Aorta (tissue), 5 donors: ENCODE data around the gene IPO11. TPM values are rescaled to one million over a fixed set of nuclear protein-coding genes. Genes with fewer than 3 reads are reported as not detected.
"Not testable (repeated sequence)": the region's sequence is repeated elsewhere in the genome, so short reads cannot be mapped to it uniquely, and the experiment has no call there.

ENCODE experiments used
- ATAC-seq: fragments of 200-7000 bp; cut with Tn5 transposase; one replicate; pipeline ENCODE4 v1.9.1; 2022; ENCODE audit warnings: moderate library complexity; ENCODE audit not compliant: low FRiP score
- DNase-seq, 2 donors: peaks; one replicate each; pipeline ENCODE4 v3.0.0-alpha.2; 2020
- H3K27ac ChIP-seq, 2 donors: one replicate each; pipeline ENCODE4 v1.5.1; 2013; ENCODE audit warnings: low read length in 2 of 2, mild to moderate bottlenecking in 2 of 2, moderate library complexity in 2 of 2, control low read depth in 1 of 2, inconsistent platforms in 1 of 2, low read depth in 1 of 2
- H3K27me3 ChIP-seq, 2 donors: one replicate each; pipeline ENCODE4 v1.6.1; 2013; ENCODE audit warnings: control low read depth in 1 of 2, low read length in 1 of 2, mild to moderate bottlenecking in 1 of 2, moderate library complexity in 1 of 2; ENCODE audit not compliant: insufficient read depth in 2 of 2, control insufficient read depth in 1 of 2
- H3K36me3 ChIP-seq, 2 donors: one replicate each; pipeline ENCODE4 v1.6.1; 2013; ENCODE audit warnings: control low read depth in 1 of 2, low read length in 1 of 2, mild to moderate bottlenecking in 1 of 2; ENCODE audit not compliant: insufficient read depth in 2 of 2, control insufficient read depth in 1 of 2
- H3K4me1 ChIP-seq, 2 donors: one replicate each; pipeline ENCODE4 v1.6.1; 2013; ENCODE audit warnings: low read length in 2 of 2, control low read depth in 1 of 2, mild to moderate bottlenecking in 1 of 2, moderate library complexity in 1 of 2; ENCODE audit not compliant: insufficient read depth in 2 of 2, control insufficient read depth in 1 of 2
- H3K4me3 ChIP-seq, 2 donors: one replicate each; pipeline ENCODE4 v1.5.1; 2013; ENCODE audit warnings: low read length in 2 of 2, control low read depth in 1 of 2, mild to moderate bottlenecking in 1 of 2
- H3K9me3 ChIP-seq: one replicate; pipeline ENCODE4 v1.6.1; 2013; ENCODE audit warnings: mild to moderate bottlenecking, low read length; ENCODE audit not compliant: control insufficient read depth
- WGBS, 2 donors: extraction: QIAGEN DNeasy Blood & Tissue Kit; methylation state at CpG; one replicate each; pipeline ENCODE4 v1.1.7; 2013; 5-methylcytosine and 5-hydroxymethylcytosine counted together
- intact Hi-C, 2 donors: fragments of 100-400 bp; cut with DNase I; formaldehyde crosslinking; loops; one replicate each; pipeline versions ENCODE4 v1.14.2 to v1.15.0; 2022
- polyA plus RNA-seq, 2 donors: library from polyadenylated mRNA; stranded (reverse); fragments of 200-250 nt; gene quantifications; one replicate each; pipeline ENCODE4 v1.2.3, GENCODE V29; 2013
- total RNA-seq, 2 donors: library from RNA; stranded (reverse); fragmentation: NEBNext Ultra II Directional; extraction: Animal tissue kit (Norgen Biotek cat#: 25700); gene quantifications; one replicate each; pipeline ENCODE4 v1.2.1, GENCODE V29; 2021
- donor health status: healthy with polysubstance abuse.
- donor health status: Bipolar disorder and iron deficiency.
- donor health status: DM: no; HTN: no; CAD: no.
- donor health status: DM: no; HTN: no; CAD: no.
- donor health status: DM: yes; HTN: yes; CAD: no.

Gene IPO11
- total and polyA plus RNA-seq, 4 donors = 5.0 to 41.2 (median 16.0) TPM

DNA sequence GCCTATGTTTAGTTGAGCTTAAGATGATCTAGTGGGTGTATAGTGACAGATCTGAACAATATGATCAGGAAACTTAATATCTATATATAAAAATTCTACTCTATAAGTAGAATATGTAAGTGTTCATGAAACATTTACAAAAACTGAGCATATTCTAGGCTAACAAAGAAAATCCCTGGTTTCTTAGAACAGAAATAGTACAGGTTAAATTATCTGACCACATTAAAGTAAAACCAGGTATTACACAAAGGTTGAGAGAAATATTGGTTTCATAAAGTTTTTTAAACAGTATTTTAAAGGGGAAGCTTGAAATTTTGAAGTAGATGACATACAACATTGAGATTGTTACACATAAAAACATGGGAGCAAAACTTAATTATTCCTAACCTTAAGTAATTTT, 205.4 kb downstream of the IPO11 start:
- Histone ChIP-seq H3K9me3 (no peaks in the 10 kb centered on the region), H3K27me3 (no peaks in the 10 kb centered on the region), H3K4me1 (no peaks in the 10 kb centered on the region), H3K27ac (no peak overlapping the region), H3K36me3 (peaks cover 0 to 2% of the 10 kb centered on the region in 2 donors), H3K4me3 (no peak overlapping the region)
- no peak for ATAC-seq
- no peak for DNase-seq
- intact Hi-C loops = no loop called here

DNA sequence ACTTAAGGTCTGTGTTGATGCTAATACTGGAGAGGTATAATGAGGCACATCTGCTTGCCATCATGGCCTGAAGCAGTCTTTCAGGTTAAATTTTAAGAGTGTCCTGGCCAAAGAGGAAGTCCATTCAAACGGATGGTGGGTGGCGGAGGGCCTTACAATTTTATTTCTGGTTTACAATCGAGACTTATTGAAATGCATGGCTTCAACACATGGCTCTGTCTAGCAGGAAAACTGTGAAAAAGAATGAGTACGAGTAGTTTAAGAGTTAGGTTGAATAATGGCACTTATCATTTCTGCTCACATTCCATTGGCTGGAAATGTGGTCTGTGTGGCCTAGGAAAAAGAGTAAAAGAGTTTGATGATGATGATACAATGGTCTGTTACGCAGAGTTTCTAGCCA, 208.2 kb downstream of the IPO11 start:
- H3K36me3 ChIP-seq = no peaks in the 10 kb centered on the region
- H3K9me3 ChIP-seq = no peaks in the 10 kb centered on the region
- ATAC-seq = no peak
- no peaks in the 10 kb centered on the region for H3K4me1 ChIP-seq
- no peak for DNase-seq
- H3K27me3 ChIP-seq = no peaks in the 10 kb centered on the region
- H3K4me3 ChIP-seq = no peak overlapping the region
- intact Hi-C loops = no loop called here
- WGBS, 2 donors = 92 to 93% methylated on average over 5 of the region's 5 CpGs
- H3K27ac ChIP-seq = no peak overlapping the region

DNA sequence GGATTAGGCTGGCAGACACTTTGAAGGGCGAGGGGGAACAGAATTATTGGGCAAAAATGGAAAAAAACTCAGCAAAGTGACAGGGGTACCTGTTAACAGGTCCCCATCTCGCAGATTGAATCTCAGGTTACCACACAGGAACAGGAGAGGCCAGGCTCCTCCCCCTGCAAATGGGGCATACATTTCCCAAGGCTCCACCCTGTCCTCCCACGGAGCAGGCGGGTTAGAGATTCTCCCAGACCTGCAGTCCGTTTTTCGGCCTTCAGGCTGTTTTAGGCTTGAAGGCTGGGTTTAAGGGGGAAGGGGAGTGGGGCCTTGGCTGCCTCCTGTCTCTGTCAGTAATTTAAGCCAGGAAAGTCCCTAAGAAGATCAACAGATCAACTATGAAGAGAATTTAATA, 208.7 kb downstream of the IPO11 start:
- Histone ChIP-seq H3K27ac (no peak overlapping the region), H3K27me3 (no peaks in the 10 kb centered on the region), H3K4me3 (no peak overlapping the region), H3K9me3 (no peaks in the 10 kb centered on the region), H3K4me1 (no peaks in the 10 kb centered on the region), H3K36me3 (no peaks in the 10 kb centered on the region)
- WGBS, 2 donors = 85 to 86% methylated on average over 6 of the region's 6 CpGs
- intact Hi-C loops = no loop called here
- ATAC-seq (no peak), DNase-seq (no peak)

DNA sequence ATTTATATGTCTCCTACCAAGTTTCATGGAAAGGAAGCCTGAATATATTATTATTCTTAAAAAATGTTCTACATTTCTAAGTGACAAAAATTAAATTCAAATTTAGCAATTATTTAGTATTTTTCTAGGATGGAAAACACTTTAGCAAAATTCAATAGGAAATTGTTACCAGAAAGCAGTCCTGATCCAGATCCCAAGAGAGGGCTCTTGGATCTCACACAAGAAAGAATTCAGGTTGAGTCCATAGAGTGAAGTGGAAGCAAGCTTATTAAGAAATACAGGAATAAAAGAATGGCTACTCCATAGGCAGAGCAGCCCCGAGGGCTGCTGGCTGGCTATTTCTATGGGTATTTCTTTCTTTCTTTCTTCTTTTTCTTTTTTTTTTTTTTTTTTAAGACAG, 210.7 kb downstream of the IPO11 start:
- intact Hi-C loops = no loop called here
- WGBS, 2 donors = 84 to 91% methylated on average over 1 of the region's 1 CpG
- Histone ChIP-seq H3K27ac (no peak overlapping the region), H3K36me3 (peaks cover 0 to 2% of the 10 kb centered on the region in 2 donors), H3K9me3 (no peaks in the 10 kb centered on the region), H3K27me3 (no peaks in the 10 kb centered on the region), H3K4me3 (no peak overlapping the region), H3K4me1 (no peaks in the 10 kb centered on the region)
- DNase-seq = no peak
- ATAC-seq = no peak

DNA sequence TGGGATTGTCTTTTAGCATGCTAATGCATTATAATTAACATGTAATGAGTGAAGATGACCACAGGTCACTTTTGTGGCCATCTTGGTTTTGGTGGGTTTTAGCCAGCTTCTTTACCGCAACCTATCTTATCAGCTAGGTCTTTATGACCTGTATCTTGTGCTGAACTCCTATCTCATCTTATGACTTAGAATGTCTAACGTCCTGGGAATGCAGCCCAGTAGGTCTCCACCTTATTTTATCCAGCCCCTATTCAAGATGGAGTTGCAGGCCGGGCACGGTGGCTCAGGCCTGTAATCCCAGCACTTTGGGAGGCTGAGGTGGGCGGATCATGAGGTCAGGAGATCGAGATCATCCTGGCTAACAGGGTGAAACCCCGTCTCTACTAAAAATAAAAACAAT, 211.9 kb downstream of the IPO11 start:
- intact Hi-C loops, H3K36me3 ChIP-seq, H3K27me3 ChIP-seq, DNase-seq, H3K4me3 ChIP-seq, H3K9me3 ChIP-seq, H3K27ac ChIP-seq, H3K4me1 ChIP-seq, ATAC-seq: not testable (repeated sequence)
- WGBS, 2 donors = 93 to 95% methylated on average over 7 of the region's 7 CpGs

DNA sequence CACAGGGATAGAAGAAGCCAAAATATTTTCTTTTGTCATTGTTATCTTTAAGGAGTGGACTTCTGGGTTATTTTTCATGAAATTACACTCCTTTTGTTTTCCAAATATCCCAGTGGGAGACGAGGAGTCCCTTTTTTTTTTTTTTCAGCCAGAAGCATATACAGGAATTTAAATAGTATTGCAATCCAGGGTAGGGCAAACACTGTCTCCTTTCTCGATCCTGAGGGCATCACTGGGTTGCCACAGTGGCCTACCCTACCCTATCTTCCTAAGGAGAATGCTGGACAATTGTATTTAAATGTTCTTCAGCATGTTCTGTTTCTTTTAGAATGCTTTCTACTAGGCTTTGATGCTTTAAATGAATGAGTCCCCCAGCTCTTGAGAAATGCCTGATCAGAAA, 214.0 kb downstream of the IPO11 start:
- no peaks in the 10 kb centered on the region for H3K4me1 ChIP-seq
- H3K9me3 ChIP-seq = no peaks in the 10 kb centered on the region
- no peak overlapping the region for H3K4me3 ChIP-seq
- H3K36me3 ChIP-seq = peaks cover 0 to 2% of the 10 kb centered on the region in 2 donors
- ATAC-seq = no peak
- no peak for DNase-seq
- WGBS, 2 donors = 68 to 75% methylated on average over 2 of the region's 2 CpGs
- no peaks in the 10 kb centered on the region for H3K27me3 ChIP-seq
- H3K27ac ChIP-seq = no peak overlapping the region
- intact Hi-C loops = no loop called here

DNA sequence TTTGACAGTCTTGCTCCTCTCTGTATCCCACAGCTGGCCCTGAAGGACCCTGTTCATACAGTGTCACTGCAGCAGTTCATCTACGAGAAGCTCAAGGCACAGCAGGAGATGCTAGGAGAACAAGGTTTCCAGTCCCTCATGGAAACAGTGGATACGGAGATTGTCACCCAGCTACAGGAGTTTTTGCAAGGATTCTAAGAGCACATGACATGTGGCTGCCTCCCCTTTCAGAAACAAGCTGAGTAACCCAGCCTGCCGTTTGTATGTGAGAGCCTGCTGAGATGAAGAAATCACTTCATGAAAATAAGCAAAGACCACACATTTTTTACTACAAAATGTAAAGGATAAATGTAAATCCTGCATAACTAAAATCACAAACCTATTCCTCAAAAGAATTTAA, 214.6 kb downstream of the IPO11 start:
- Histone ChIP-seq H3K36me3 (peaks cover 0 to 2% of the 10 kb centered on the region in 2 donors), H3K4me1 (peaks cover 0 to 2% of the 10 kb centered on the region in 2 donors), H3K4me3 (no peak overlapping the region), H3K27ac (no peak overlapping the region), H3K9me3 (no peaks in the 10 kb centered on the region), H3K27me3 (no peaks in the 10 kb centered on the region)
- DNase-seq (no peak), ATAC-seq (no peak)
- intact Hi-C loops = no loop called here
- WGBS, 2 donors = 69 to 75% methylated on average over 3 of the region's 3 CpGs

DNA sequence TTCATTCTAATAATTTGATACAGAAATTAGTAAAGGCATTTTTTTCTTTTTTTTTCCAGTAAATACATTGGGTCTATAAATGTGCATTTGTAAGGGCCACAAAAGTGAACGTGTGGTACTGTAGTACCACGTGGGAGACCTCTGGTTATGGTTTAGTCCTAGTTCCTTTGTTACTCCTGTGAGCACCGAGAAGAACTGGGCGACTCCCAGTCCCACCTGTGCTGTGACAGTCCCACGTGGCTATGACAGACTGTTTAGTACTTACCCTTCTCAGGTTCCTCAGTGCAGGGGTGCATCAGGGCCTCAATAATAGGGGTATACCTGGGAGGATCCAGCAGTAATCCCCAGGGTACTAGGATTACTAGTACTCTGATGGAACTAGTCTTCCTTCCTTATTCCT, 215.3 kb downstream of the IPO11 start:
- no peaks in the 10 kb centered on the region for H3K27me3 ChIP-seq
- no peak for DNase-seq
- peaks cover 0 to 2% of the 10 kb centered on the region in 2 donors for H3K4me1 ChIP-seq
- ATAC-seq = no peak
- intact Hi-C loops = no loop called here
- H3K27ac ChIP-seq = no peak overlapping the region
- peaks cover 0 to 2% of the 10 kb centered on the region in 2 donors for H3K36me3 ChIP-seq
- no peak overlapping the region for H3K4me3 ChIP-seq
- 88 to 90% methylated on average over 5 of the region's 5 CpGs for WGBS, 2 donors
- no peaks in the 10 kb centered on the region for H3K9me3 ChIP-seq

DNA sequence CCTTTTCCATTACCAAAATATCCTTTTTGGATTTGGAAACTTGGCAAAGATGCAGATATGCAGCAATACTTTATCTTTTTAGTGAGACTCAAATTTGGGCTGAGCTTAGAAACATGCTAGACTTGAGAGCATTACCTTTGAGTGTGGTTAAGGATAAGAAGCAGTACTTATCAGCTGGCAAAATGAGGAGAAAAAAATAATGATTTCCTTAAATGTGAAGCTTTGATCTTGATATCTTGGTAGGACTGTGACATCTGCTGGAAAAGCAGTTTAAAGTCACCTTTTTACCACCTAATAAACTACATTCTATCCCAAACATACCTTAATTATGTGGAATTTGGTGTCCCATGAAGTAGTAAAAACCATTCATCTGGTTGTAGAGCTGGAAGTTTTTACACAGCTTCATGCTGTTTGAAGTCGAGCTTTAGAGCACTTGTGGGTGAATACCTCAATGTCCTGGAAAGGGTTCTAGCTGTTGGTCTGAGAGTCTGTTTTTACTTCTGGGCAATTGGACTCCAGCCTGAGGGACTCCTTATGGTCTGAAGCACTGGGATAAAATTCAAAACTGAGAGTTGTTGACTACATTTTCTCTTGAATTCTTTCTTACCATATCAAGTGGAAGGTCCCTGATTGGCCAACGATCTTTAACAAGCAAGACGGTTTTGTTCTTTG, 219.5 kb downstream of the IPO11 start:
- ATAC-seq = no peak

More for the DNA sequence above, 219.5 kb downstream of the IPO11 start:
- H3K27ac ChIP-seq = no peak overlapping the region
- no peaks in the 10 kb centered on the region for H3K27me3 ChIP-seq
- intact Hi-C loops = no loop called here
- no peak overlapping the region for H3K4me3 ChIP-seq
- H3K4me1 ChIP-seq = peaks cover 0 to 2% of the 10 kb centered on the region in 2 donors
- no peak for DNase-seq
- H3K36me3 ChIP-seq = peaks cover 0 to 3% of the 10 kb centered on the region in 2 donors
- H3K9me3 ChIP-seq = no peaks in the 10 kb centered on the region
- 20 to 23% methylated on average over 3 of the region's 3 CpGs for WGBS, 2 donors
